HG03159 (cell line): ENCODE measurements around the gene ILKAP.

Experiments used
- ATAC-seq: cut with Tn5 transposase; IDR thresholded peaks from one replicate; pipeline ENCODE4 v1.9.1; 2021; ENCODE audit warnings: mild to moderate bottlenecking, moderate library complexity; ENCODE audit not compliant: unreplicated experiment

ILKAP gene

GRCh38 chr2:238203094-238203972, at the start of gene ILKAP:
TSS of gene ILKAP (minus strand) at chr2:238203695. CDS start at chr2:238203553, 142 bp downstream.
- peak; percentile 90 for ATAC-seq

- no peak for ATAC-seq
Measured at GRCh38 chr2:238252766-238253630, 49.5 kb upstream of the ILKAP start.

GRCh38 chr2:238251986-238252385, 48.5 kb upstream of the ILKAP start:
- no peak for ATAC-seq

- ATAC-seq, result no peak
Measured at GRCh38 chr2:238251331-238251730, 47.8 kb upstream of the ILKAP start.

GRCh38 chr2:238250896-238251295, 47.4 kb upstream of the ILKAP start:
- ATAC-seq, result no peak

- no peak for ATAC-seq
Measured at GRCh38 chr2:238247841-238248453, 44.5 kb upstream of the ILKAP start.

DNA sequence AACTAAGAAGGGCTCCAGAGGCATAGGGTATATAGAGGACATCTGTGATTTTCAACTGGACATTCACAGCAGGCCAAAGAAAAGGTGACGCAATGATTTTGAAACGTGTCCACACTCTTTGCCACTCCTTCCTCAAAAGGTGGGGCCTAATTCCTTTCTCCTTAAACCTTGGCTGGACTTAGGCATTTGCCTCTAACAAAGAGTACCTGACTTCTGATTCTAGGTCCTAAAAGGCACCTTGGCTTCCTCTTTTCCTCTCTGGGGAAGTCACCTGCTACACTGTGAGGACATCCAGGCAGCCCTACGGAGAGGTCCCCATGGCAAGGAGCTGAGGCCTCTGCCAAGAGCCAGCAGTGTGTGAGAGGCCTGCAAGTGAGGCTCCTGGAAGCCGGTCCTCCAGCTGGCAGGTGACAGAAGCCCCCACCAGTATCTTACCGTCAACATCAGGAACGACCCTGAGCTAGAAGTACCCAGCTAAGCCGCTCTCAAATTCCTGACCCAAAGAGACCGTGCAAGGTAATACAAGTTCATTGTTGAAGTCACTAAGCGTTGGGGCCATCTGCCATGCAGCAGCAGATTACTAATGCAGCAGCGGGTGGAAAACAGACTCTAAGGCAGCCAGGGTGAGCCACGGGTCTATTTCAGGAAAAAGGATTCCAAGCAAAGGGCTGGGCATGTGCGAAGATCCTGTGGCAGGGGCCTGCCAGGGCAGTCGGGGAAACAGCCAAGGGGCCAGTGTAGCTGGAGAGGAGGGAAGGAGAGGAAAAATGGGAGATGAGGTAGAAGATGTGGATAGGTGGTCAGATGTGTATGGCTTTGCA, 43.7 kb upstream of the ILKAP start:
- ATAC-seq, result no peak

DNA sequence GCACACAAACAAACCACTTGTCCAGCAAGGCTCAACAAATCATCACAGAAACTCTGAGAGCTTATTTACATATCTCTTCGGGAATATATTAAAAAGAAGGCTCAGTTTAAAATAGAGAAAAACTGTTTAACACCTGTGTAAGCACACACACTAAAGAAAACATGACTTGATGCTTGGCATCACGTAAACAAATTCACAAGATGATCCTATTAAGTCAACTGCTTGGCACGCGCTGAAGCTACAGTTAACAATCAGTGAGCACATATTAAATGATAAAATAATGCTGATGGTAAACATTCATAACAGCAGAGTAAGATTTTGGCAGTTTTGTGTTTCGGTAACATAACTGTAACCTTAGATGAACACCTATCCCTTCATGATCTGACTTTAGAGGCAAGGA, 40.7 kb upstream of the ILKAP start:
- no peak for ATAC-seq

DNA sequence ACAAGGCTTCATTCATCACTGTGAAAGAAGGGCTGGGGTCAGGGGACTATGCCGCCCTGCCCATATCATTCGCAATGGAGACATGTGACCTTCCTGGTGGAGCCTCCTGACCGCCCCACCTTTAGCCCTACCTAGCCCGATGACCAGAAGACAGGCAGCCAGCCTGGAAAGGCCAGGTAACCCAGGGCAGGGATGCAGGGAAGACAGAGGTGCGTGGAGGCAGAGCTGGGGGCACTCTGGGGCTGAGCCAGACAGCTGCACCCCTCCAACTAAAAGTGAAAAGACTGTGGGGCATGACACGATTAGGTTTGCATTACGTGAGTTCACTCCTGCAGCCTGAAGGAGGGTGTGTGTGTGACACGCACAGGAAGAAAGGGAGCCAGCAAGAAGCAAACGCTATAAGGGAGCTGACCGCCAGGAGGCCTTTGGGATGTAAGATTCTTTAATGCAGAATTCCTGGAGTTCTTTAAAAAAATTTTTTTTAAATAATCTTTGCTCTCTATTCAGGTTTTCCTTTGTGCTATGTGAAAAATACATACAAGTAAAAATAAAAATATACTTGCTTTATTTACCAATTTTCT, 40.1 kb upstream of the ILKAP start:
- no peak for ATAC-seq

DNA sequence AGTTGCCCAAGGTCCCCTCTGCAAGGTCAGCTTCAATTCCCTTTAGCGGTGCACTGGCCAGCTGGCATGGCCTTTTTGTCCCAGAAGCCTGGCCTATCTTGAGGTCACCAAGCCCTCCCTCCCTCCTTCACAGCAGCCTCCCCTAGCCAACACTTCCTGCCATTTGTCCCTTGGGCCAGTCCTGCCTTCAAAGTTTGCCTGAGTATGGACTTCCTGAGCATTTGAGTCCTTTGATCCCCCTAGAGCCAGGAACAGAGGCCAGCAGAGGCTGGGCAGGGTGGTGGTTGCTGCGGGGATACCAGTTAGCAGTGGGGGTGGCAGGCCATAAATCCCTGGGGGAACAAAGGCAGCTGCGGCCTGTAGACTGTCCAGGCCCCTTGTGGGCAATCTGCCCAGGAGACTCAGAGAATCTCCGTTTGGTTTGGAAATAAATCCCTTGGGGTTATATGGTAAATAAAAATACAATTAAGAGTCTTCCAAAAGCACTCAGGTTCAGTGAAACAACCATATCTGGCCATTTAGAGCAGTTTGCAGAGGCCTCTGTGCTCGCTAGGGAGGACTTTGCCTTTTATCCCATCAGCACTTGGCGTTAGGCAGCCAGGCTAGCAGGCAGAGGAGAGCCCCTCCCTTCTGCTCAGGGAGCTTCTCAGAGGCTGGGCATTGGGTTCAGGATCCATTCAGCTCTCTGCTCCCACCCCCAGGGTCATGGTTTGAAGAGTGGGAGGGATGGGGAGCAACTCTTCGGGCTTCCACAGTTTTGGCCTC, 39.4 kb upstream of the ILKAP start:
- ATAC-seq, result no peak

GRCh38 chr2:238241970-238242369, 38.5 kb upstream of the ILKAP start:
- no peak for ATAC-seq

DNA sequence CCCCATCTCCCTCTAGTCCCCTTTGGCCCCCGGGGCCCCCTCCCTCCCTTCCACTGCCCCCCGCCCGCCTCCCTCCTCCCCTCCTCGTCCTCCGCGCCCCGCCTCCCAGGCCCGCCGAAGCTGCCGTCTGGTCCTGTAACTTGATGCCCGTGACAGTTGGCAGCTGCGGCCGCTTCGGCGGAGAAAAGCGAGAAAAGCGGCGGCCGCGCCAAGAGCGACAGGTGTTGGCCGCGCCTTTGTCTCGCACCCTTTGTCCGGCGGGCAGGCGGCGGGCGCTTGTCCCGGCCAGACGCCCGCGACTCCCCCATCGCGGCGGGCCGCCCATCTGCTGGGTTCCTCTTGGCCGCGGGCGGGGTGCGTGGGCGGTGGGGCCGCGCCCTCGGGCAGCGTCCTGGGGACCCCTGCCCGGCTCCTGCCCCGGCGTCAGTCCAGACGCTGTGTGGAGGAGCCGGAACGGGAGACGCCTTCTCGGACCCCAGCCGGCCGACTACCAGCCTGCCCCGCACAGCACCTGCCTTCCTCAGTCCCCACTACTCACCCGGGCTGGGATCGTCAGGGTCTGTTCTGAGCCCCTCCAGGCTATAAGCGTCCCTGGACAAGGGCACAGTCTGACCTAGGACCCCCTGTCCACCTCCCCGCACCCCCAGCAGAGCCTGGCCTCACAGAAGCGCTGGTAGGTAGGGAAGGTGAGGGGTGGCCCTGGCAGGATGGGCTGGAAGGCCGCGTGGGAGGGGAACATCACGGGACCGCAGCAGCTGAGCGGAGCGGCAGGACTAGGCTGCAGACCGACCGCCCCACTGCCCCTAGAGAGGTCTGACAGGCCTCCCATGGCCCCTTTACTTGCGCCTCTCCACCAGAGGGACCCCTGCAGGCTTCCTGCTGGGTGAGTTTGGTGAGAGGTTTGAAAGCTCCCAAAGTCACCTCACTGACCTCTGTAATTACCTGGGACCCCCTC, 37.5 kb upstream of the ILKAP start:
- ATAC-seq, result no peak

GRCh38 chr2:238239863-238240756, 36.6 kb upstream of the ILKAP start, which contains the start of gene HES6:
TSS of gene HES6 (minus strand) at chr2:238240038. CDS start at chr2:238239905, 133 bp downstream.
- peak; percentile 87 for ATAC-seq

- peak; percentile 16 for ATAC-seq
Measured at GRCh38 chr2:238239543-238239862, 36.0 kb upstream of the ILKAP start.

GRCh38 chr2:238238766-238239542, 35.5 kb upstream of the ILKAP start:
- peak; percentile 8 for ATAC-seq

DNA sequence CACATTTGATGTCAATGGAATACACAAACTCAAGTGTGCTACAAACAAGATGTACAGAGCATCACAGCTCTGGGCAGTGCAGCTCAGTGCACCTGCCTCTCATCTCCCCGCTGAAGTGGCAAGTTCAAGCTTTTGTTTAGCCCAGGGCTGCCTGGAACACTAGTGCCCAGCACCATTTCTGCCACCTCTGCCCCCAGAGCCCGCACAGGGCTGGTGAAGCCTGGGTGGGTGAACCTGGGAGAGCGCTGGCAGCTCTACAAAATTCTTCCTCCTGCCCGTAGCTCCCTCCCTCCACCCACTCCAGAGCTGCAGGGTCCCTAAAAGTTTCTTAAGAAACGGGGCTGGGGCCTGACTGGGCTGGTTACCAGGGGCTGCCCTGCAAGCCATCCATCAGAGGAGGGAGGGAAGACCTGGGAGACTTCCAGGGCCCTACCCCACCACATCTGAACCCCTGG, 34.8 kb upstream of the ILKAP start:
- ATAC-seq, result no peak
